ENCODE data around the gene ACSS1.

The ACSS1 gene

GRCh38 chr20:25025986-25026605 is 31.8 kb downstream of the ACSS1 start:
- DNase-seq: no peak

- no peak for DNase-seq
These were observed 32.7 kb downstream of the ACSS1 start for GRCh38 chr20:25025091-25025861.

GRCh38 chr20:25024171-25024570 is 33.8 kb downstream of the ACSS1 start:
- no peak for DNase-seq

- no peak for DNase-seq
These were observed 34.6 kb downstream of the ACSS1 start for GRCh38 chr20:25023356-25023755.

- no peak for DNase-seq
These were observed 35.3 kb downstream of the ACSS1 start for GRCh38 chr20:25022680-25023079.

DNA sequence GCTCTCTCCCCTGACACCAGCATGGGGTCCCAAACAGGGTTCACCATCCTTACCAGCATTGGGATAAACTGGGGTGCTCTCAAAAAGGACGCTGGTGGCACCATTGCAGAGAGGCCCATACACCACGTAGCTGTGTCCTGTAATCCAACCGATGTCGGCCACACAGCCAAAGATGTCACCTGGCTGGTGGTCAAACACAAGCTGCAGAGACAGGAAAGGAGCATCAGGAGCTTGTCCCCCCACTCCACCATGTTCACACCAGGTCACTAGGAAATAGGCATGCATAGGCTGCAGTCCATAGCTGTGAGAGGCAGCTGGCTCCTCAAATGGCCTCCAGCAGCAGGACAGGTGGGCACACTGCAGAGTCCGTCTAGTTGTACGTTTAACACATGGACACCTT is 36.6 kb downstream of the ACSS1 start:
- DNase-seq: no peak

- DNase-seq: no peak
These were observed 37.0 kb downstream of the ACSS1 start for GRCh38 chr20:25020901-25021301.

DNA sequence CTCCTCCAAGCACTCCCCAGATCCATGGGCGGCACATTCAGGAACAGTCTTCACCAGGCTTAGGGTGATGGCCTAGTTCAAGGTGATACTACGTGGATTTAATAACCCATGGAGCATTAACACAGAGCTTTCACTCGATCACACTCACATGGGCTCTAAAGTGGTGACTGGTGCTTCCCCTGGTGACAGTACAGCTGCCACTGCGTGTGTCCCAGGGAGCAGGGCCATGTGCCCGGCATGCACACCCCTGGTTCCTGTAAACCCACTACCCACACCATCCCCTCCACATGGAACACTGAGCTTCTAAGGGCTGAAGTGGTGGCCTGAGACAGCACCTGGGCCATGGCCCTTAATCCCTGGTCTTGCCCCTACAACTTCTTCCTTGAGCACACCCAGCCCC is 37.6 kb downstream of the ACSS1 start:
- no peak for DNase-seq

GRCh38 chr20:25019381-25020155 is 38.4 kb downstream of the ACSS1 start:
- no peak for DNase-seq

DNA sequence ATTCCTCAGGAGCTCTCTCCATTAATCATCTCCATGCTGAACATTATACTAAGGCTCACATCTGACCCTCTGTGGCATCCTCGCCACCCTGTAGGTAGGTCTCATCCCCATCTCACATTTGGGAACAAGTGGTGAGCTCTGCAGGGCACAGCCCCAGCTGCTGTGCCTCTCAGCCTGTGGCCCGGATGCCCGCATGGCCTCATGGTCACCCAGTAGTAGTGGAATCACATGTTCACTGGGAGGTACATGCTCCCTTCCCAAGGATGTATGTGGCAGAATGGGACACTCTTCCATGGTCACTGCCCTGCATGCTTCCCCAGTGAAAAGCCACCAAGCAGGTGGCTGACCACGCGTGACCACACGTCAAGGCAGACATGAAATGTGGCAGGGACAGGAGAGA is 39.1 kb downstream of the ACSS1 start:
- DNase-seq: no peak

DNA sequence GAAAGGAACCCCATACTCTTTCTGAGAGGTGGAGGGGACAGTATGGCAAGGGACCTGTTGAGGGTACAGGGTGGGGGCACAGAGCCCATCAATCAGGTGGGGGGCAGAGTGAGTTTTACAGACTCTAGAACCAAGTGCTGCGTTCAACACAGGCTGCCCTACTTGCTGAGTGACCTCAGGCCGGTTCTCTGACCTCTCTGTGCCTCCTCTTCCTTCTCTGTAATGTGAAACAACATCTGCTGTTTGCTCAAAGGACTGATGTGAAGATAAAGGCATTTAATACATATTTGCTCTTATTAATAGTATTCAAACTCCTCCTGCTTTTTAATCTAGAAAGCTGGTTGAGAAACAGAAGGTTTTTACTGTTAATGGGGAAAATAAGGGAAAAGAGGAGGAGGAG is 39.5 kb downstream of the ACSS1 start:
- DNase-seq: no peak

GRCh38 chr20:25017257-25017803 is 40.6 kb downstream of the ACSS1 start:
- DNase-seq: no peak

GRCh38 chr20:25016471-25016870 is 41.5 kb downstream of the ACSS1 start:
- DNase-seq: no peak

GRCh38 chr20:25015986-25016385 is 42.0 kb downstream of the ACSS1 start:
- no peak for DNase-seq

- DNase-seq: no peak
These were observed 43.1 kb downstream of the ACSS1 start for GRCh38 chr20:25014816-25015215.

DNA sequence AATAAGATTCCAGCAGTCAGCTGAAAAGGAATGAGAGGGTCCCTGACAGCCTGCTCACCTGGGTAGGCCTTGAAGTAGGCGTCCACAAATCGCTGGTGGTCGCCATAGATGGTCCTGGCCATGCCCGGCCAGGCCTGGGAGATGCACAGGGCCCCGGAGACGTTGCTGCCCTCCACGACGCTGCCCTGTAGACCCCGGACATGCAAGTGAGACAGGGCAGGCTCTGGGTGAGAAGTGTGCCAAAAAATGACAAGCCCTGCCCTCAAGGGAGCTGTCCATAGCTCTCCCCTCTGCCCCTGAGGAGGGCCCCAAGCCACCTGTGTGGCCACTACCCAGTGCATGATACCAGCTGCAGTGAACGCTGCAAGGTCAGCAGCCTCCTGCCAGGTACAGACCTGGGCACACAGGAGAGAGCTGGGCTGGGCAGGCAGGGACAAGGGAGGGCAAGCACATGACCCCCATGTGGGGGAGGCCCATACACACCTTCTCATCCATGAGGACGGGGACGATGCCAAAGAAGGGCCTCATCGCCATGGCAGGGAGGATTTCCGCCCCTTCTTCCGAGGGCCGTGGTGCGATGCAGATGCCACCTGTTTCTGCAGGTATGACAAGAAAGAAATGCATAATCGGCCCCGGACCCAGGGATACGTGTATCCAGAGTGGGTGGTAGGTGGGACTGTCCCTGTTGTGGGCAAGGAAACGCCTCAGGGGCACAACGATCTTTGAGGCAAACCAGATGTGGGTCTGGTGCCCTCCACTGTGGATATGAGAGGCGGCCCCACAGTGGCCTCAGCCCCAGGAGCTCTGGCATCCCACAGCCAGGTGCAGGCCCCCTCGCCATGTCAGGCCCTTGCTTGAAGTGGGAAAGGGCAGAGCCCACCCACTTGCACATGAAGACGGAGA is 44.2 kb downstream of the ACSS1 start:
- no peak for DNase-seq

DNA sequence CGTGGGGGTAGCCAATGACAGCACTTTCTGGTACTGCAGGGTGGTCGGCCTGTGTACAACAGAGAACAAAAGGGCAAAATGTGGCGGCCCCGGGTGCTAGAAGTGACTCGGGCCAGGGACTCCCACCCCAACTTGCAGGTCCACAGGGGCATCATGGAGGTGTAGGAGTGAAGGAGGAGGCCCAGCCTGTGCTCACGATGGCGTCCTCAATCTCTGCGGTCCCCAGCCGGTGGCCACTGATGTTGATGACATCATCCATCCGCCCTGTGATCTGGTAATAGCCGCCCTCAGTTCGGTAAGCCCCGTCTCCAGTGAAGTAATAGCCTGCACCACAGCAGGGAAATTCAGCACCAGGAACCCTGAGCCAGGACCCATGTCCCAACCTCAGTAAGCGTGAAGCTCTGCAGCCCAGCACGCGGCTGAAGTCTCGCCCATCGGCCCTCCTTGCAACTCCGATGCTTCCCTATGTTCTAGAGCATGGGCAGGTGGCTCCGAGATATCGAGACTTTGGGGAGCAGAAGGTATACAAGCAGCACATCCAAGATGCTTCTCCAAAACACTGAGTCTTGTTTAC is 45.2 kb downstream of the ACSS1 start:
- DNase-seq: no peak

DNA sequence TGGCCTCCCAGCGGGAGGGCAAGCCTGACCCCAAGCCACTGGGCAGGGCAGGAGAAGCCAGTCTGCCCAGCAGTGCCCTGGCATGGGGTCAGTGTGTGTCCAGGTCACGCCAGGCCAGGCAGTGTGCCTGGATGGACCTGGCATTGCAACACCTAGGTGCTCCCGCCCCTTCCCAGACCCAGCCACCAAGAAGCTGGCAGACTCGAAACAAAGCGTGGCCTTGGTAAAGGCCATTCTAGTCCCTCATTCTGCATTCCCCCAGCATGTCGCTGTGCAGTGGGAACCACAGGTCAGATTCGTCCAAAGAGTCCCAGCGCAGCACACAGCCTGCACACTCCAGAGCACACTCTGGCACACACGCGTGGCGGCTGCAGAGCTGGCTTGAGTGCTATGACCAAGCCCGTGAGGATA is 46.1 kb downstream of the ACSS1 start:
- DNase-seq: no peak

DNA sequence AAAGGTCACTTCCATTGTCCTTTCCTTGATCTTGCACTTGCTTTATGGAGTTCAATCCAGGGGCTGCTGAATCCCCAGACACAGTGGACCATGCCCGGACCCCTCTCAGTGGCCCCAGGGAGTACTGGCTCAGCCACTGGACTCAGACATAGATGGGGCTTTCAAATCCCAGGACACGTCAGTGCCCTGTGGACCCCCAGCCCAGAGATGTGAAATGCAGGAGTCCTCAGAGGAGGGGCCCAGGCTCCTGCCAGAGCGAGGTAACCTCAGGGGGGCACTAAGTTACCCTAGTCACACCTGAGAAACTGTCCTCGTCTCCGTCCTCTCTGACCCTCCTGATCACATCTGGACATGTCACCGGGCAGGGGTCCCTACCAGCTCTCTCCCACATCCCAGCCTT is 46.7 kb downstream of the ACSS1 start:
- no peak for DNase-seq

DNA sequence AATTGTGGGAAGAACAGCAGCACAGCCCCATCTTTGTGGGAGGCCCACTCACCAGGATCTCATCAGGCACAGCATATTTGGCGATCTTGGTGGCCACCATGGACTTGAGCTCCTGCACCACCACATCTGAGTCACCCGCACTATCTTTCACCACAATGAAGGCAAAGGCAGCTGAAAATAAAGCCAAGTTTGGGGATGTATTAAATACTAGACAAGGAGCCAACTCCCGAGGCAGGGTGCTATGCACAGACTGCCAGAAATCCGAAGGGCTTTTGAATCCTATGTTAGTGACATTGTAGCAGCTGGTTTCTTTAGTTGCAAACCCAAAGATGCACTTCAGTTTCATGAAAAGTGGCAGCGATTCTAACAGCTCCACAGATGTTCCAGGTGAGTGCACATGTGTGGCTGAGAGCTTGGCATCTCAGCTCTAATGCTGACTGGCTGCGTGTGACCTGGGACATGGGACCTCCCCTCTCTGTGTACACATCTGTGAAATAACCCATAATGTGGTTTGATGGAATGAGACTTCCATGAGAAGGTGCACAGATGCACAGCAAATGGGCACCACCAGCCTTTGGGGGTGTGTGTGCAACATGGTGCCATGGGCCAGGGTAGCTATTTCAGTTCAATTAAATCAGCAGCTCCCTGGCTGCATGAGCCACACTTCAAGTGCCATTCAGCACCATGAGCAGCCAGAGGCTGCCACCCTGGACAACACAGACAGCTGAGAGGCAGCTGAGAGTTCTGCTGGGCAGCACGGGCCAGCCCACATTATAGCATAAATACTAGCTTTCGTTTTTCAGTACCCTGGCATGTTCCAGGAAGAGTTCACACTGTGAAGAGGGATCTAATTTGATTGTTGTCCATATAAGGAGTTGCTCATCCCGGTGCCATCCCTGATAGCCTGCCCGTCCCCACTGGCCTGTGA is 48.5 kb downstream of the ACSS1 start:
- no peak for DNase-seq

Data from EL (cell line).